ENCODE measurements around the gene PPP1R7.

- TF ChIP-seq EZH2phosphoT487 (IDR thresholded peaks at IDR 0.05; ENCODE audit: borderline replicate concordance), result no peak
- TF ChIP-seq CTCF (conservative IDR thresholded peaks at IDR 0.05; ENCODE audit: low read length), result no peak
These were observed 37.0 kb downstream of the PPP1R7 start for GRCh38 chr2:241187101-241187917.

Measured in Loucy (cell line).